HEK293 (cell line): ENCODE measurements around the gene CEACAM20.
"Not testable (repeated sequence)": the region's sequence is repeated elsewhere in the genome, so short reads cannot be mapped to it uniquely, and the experiment has no call there.

Source experiments
- CTCF ChIP-seq: fragments of 450-650 bp; formaldehyde crosslinking; IDR thresholded peaks from 2 replicates; pipeline ENCODE4 v1.5.1; 2016; ENCODE audit warnings: missing biosample characterization, missing genetic modification characterization
- ZBTB48 ChIP-seq: fragments of 450-650 bp; formaldehyde crosslinking; IDR thresholded peaks from 2 replicates; pipeline ENCODE4 v1.5.1; 2016; ENCODE audit warnings: missing biosample characterization, missing genetic modification characterization
- ZFP41 ChIP-seq: fragments of 450-650 bp; formaldehyde crosslinking; IDR thresholded peaks from 2 replicates; pipeline ENCODE4 v1.5.1; 2016; ENCODE audit warnings: missing biosample characterization, missing genetic modification characterization, borderline replicate concordance
- ZNF114 ChIP-seq: fragments of 450-650 bp; formaldehyde crosslinking; IDR thresholded peaks from 2 replicates; pipeline ENCODE4 v1.5.0; 2017; ENCODE audit warnings: missing biosample characterization, missing genetic modification characterization
- ZNF18 ChIP-seq: fragments of 450-650 bp; formaldehyde crosslinking; IDR thresholded peaks from 2 replicates; pipeline ENCODE4 v1.5.1; 2016; ENCODE audit warnings: missing biosample characterization, missing genetic modification characterization
- ZNF544 ChIP-seq: fragments of 450-650 bp; formaldehyde crosslinking; IDR thresholded peaks from 2 replicates; pipeline ENCODE4 v1.5.0; 2017; ENCODE audit warnings: missing biosample characterization, missing genetic modification characterization

GRCh38 chr19:44468730-44469129 lies 60.7 kb downstream of the CEACAM20 start:
- not testable (repeated sequence) for TF ChIP-seq ZFP41 (tag by site-specific recombination); ZNF114 (tag by site-specific recombination); ZNF544 (tag by site-specific recombination); CTCF (tag by site-specific recombination); ZBTB48 (tag by site-specific recombination); ZNF18
